Hematopoietic multipotent progenitor cell (in vitro differentiated cells): ENCODE measurements around the gene ZNHIT3. TPM values are rescaled to one million over a fixed set of nuclear protein-coding genes. Genes with fewer than 3 reads are reported as not detected.

ENCODE experiments used
- DNase-seq, 3 donors: peaks; one replicate each; pipeline ENCODE4 v3.0.0-alpha.2; 2011 to 2015; ENCODE audit warnings: low read depth in 2 of 3, low spot score in 2 of 3
- small RNA-seq: library from RNA; depleted of rRNA; stranded (forward); fragments of <200 nt; gene quantifications from one replicate; pipeline ENCODE3, GENCODE V24; 2012
- total RNA-seq: library from RNA; depleted of rRNA; stranded (reverse); fragments of >200 nt; gene quantifications from one replicate; pipeline ENCODE4 v1.2.3, GENCODE V29; 2012

The ZNHIT3 gene
- total RNA-seq, 1 donor, result 25.0 TPM

DNA sequence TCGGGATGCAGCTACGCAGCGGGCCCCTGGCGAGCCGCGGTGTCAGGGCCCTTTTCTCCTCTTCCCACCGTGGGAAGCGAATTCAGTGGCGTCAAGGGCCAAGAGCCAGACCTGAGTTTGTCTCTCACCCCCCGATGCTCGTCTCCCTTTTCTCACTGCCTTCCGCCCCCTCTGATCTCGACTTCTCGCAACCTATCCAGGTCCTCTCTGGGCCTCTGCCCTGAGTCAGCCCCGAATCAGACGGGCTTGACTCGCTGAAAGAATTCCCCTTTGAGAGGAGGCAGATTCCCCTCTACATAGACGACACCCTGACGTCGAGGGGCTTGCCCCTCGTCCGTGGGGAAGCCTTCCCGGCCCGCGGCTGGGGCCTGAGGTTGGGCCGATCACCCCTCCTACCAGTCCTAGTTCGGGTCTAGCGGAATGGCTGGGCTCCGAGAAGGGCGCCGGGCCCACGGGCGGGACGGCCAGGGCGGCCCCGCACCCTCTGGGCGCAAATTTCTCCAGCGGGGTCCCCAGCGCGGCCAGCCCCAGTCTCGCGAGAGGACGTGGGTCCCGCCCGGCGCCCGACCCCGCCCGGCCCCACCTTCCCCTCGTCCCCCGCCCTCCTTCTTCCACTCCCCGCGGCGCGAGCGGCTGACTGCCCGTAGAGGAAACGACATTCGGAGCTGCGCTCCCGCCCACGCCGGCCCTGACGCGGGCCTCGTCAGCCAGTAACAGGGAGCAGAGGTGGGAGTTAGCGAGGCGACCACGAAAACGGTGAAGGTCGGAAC is 58.0 kb downstream of the ZNHIT3 start, which contains the start of gene GGNBP2:
GGNBP2 (plus strand) TSS at position 613 of the 770 bp plus-strand sequence. CDS start 806 bp downstream, outside the sequence.
- peak; percentile 81 to 96 (median 94) for DNase-seq

GRCh38 chr17:36545077-36545464 is 58.6 kb downstream of the ZNHIT3 start:
- no peak for DNase-seq

Small RNA genes lying within 50 kb of the gene (small RNA-seq; reads per million reads assigned to genes)
- gene RNA5SP439, result not detected

Other genes starting within 250 kb of the ZNHIT3 start
- 0.54 TPM for gene TBC1D3I, start 222.1 kb upstream of the ZNHIT3 start, total RNA-seq
- gene TBC1D3G, start 162.8 kb upstream of the ZNHIT3 start, total RNA-seq, result not detected
- not detected for gene TBC1D3H, start 98.2 kb upstream of the ZNHIT3 start, total RNA-seq
- gene MYO19, start 48.2 kb downstream of the ZNHIT3 start, total RNA-seq, result 74.3 TPM
- 4.0 TPM for gene PIGW, start 48.3 kb downstream of the ZNHIT3 start, total RNA-seq
- gene GGNBP2, start 58.2 kb downstream of the ZNHIT3 start, total RNA-seq, result 62.7 TPM
- gene DHRS11, start 105.2 kb downstream of the ZNHIT3 start, total RNA-seq, result 25.6 TPM
- 14.8 TPM for gene MRM1, start 114.9 kb downstream of the ZNHIT3 start, total RNA-seq